OCI-LY1 (cell line): Measurements from ENCODE around the gene NIT1.

Experiments used
- EZH2 ChIP-seq: fragments of 200-600 bp; sonication (generic), shearing (Covaris generic); IDR thresholded peaks from 2 replicates; pipeline ENCODE4 v1.8.0; 2017; ENCODE audit warnings: borderline replicate concordance, mixed run types, mild to moderate bottlenecking, antibody characterized with exemption, low read length, moderate library complexity, mixed read lengths
- TF ChIP-seq, protein P1 (sequence below): fragments of 200-600 bp; sonication (generic), shearing (Covaris generic); IDR thresholded peaks from 2 replicates; pipeline ENCODE4 v1.5.1; 2017; ENCODE audit warnings: mild to moderate bottlenecking, antibody characterized with exemption, low read length, moderate library complexity, mixed read lengths

DNA sequence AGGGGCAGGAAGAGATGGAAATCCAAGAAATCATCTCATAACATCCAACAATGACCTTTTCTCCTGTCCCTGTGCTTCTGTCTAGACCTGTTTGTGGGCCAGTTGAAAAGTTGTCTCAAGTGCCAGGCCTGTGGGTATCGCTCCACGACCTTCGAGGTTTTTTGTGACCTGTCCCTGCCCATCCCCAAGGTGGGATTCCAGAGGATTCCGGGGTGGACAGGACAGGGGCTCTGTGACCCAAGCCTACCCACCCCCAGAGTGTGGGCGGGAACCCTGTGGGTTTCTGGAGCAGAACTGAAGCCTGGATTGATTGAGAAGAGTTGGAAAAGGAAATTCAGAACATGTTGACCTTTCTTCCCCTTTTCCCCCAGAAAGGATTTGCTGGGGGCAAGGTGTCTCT is 45.9 kb downstream of the NIT1 start:
- TF ChIP-seq, protein P1, sequence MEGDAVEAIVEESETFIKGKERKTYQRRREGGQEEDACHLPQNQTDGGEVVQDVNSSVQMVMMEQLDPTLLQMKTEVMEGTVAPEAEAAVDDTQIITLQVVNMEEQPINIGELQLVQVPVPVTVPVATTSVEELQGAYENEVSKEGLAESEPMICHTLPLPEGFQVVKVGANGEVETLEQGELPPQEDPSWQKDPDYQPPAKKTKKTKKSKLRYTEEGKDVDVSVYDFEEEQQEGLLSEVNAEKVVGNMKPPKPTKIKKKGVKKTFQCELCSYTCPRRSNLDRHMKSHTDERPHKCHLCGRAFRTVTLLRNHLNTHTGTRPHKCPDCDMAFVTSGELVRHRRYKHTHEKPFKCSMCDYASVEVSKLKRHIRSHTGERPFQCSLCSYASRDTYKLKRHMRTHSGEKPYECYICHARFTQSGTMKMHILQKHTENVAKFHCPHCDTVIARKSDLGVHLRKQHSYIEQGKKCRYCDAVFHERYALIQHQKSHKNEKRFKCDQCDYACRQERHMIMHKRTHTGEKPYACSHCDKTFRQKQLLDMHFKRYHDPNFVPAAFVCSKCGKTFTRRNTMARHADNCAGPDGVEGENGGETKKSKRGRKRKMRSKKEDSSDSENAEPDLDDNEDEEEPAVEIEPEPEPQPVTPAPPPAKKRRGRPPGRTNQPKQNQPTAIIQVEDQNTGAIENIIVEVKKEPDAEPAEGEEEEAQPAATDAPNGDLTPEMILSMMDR = no peak
- no peak for TF ChIP-seq EZH2
